HEK293 (cell line): ENCODE measurements around the gene RNASEH2A.

ENCODE experiments used
- CTCF ChIA-PET: fragments of 350-600 bp; formaldehyde crosslinking; extraction: SDS; loops from one replicate; lab custom pipeline; 2021; ENCODE audit warnings: antibody characterized with exemption; lab: Yijun Ruan, JAX
- POLR2A ChIA-PET: fragments of 300-600 bp; formaldehyde crosslinking; extraction: SDS; loops from one replicate; lab custom pipeline; 2020; ENCODE audit warnings: antibody characterized with exemption, inconsistent platforms; lab: Yijun Ruan, JAX
- H3K27ac ChIP-seq: fragments of 200-500 bp; sonication (Bioruptor generic); 2 replicates; pipeline ENCODE4 v1.5.1; 2014; ENCODE audit warnings: low read depth, low read length, control low read depth, inconsistent platforms; ENCODE audit errors: extremely low read depth
- H3K36me3 ChIP-seq, 2 experiments: fragments of 200-500 bp in 1 of 2; sonication (Bioruptor generic) in 1 of 2; 1 replicate in 1 of 2; 2 replicates in 1 of 2; pipeline ENCODE4 v1.5.1; 2014 to 2017; ENCODE audit warnings: inconsistent platforms in 2 of 2, low read length in 2 of 2; ENCODE audit not compliant: control insufficient read depth in 2 of 2, insufficient read depth in 1 of 2
- H3K4me1 ChIP-seq: fragments of 200-500 bp; sonication (Bioruptor generic); 2 replicates; pipeline ENCODE4 v1.5.1; 2014; ENCODE audit warnings: mild to moderate bottlenecking, low read length, inconsistent platforms; ENCODE audit not compliant: control insufficient read depth, insufficient read depth
- H3K4me3 ChIP-seq: 2 replicates; pipeline ENCODE4 v1.5.1; 2011; ENCODE audit warnings: low read depth, mild to moderate bottlenecking, control low read depth, low read length, moderate library complexity
- H3K9me3 ChIP-seq: fragments of 200-500 bp; sonication (Bioruptor generic); 2 replicates; pipeline ENCODE4 v1.5.1; 2014; ENCODE audit warnings: low read depth, low read length, inconsistent platforms; ENCODE audit not compliant: control insufficient read depth, insufficient read depth
- ELK4 ChIP-seq: IDR thresholded peaks from 2 replicates; pipeline ENCODE4 v1.6.1; 2011; ENCODE audit warnings: mild to moderate bottlenecking, low read depth, low read length, borderline replicate concordance
- GFI1B ChIP-seq: fragments of 450-650 bp; formaldehyde crosslinking; IDR thresholded peaks from 2 replicates; pipeline ENCODE4 v1.5.1; 2016; ENCODE audit warnings: missing biosample characterization, missing genetic modification characterization
- GLIS1 ChIP-seq: fragments of 450-650 bp; formaldehyde crosslinking; IDR thresholded peaks from 2 replicates; pipeline ENCODE4 v1.5.1; 2016; ENCODE audit warnings: missing biosample characterization, missing genetic modification characterization
- GLIS2 ChIP-seq: fragments of 450-650 bp; formaldehyde crosslinking; IDR thresholded peaks from 2 replicates; pipeline ENCODE4 v1.5.1; 2016; ENCODE audit warnings: missing biosample characterization, missing genetic modification characterization
- SCRT2 ChIP-seq: fragments of 450-650 bp; formaldehyde crosslinking; IDR thresholded peaks from 2 replicates; pipeline ENCODE4 v1.5.1; 2016; ENCODE audit warnings: missing biosample characterization, missing genetic modification characterization
- ZBTB10 ChIP-seq: fragments of 450-650 bp; formaldehyde crosslinking; IDR thresholded peaks from 2 replicates; pipeline ENCODE4 v1.5.1; 2016; ENCODE audit warnings: missing biosample characterization, missing genetic modification characterization
- ZFP69B ChIP-seq: fragments of 450-650 bp; formaldehyde crosslinking; IDR thresholded peaks from 2 replicates; pipeline ENCODE4 v1.5.1; 2016; ENCODE audit warnings: missing biosample characterization, missing genetic modification characterization
- ZNF148 ChIP-seq: fragments of 450-650 bp; formaldehyde crosslinking; IDR thresholded peaks from 2 replicates; pipeline ENCODE4 v1.5.0; 2017; ENCODE audit warnings: missing biosample characterization, missing genetic modification characterization, borderline replicate concordance
- ZNF2 ChIP-seq: fragments of 450-650 bp; formaldehyde crosslinking; IDR thresholded peaks from 2 replicates; pipeline ENCODE4 v1.5.1; 2016; ENCODE audit warnings: missing biosample characterization, missing genetic modification characterization
- ZNF26 ChIP-seq: fragments of 450-650 bp; formaldehyde crosslinking; IDR thresholded peaks from 2 replicates; pipeline ENCODE4 v1.5.1; 2016; ENCODE audit warnings: missing biosample characterization, missing genetic modification characterization
- ZNF266 ChIP-seq: fragments of 450-650 bp; formaldehyde crosslinking; IDR thresholded peaks from 2 replicates; pipeline ENCODE4 v1.5.1; 2016; ENCODE audit warnings: missing biosample characterization, missing genetic modification characterization, low read depth
- ZNF311 ChIP-seq: fragments of 450-650 bp; formaldehyde crosslinking; IDR thresholded peaks from 2 replicates; pipeline ENCODE4 v1.5.1; 2017; ENCODE audit warnings: missing biosample characterization, missing genetic modification characterization, borderline replicate concordance
- ZNF341 ChIP-seq: fragments of 450-650 bp; formaldehyde crosslinking; IDR thresholded peaks from 2 replicates; pipeline ENCODE4; 2016; ENCODE audit warnings: low read depth, missing biosample characterization, missing genetic modification characterization
- ZNF398 ChIP-seq: fragments of 450-650 bp; formaldehyde crosslinking; IDR thresholded peaks from 2 replicates; pipeline ENCODE4 v1.5.1; 2017; ENCODE audit warnings: missing biosample characterization, missing genetic modification characterization
- ZNF473 ChIP-seq: fragments of 450-650 bp; formaldehyde crosslinking; IDR thresholded peaks from 2 replicates; pipeline ENCODE4 v1.5.1; 2017; ENCODE audit warnings: missing biosample characterization, missing genetic modification characterization
- ZSCAN18 ChIP-seq: fragments of 450-650 bp; formaldehyde crosslinking; IDR thresholded peaks from 2 replicates; pipeline ENCODE4 v1.5.1; 2016; ENCODE audit warnings: missing biosample characterization, missing genetic modification characterization
- ZSCAN4 ChIP-seq: fragments of 450-650 bp; formaldehyde crosslinking; IDR thresholded peaks from 2 replicates; pipeline ENCODE4 v1.5.1; 2017; ENCODE audit warnings: missing biosample characterization, missing genetic modification characterization

The RNASEH2A gene

GRCh38 chr19:12784871-12785430 is 21.4 kb upstream of the RNASEH2A start (continued):
- TF ChIP-seq ZBTB10 (0 out of 2 replicates have a peak, but pooled peaks have one; percentile 9), ZNF473 (tag by site-specific recombination) (0 out of 2 replicates have a peak, but pooled peaks have one; percentile 59), ZNF148 (tag by site-specific recombination) (0 out of 2 replicates have a peak, but pooled peaks have one; percentile 68), ZNF266 (no peak; the same call in 1 of the 2 replicates), ZNF311 (0 out of 2 replicates have a peak, but pooled peaks have one; percentile 40), SCRT2 (tag by site-specific recombination) (peak; percentile 59), ZNF2 (tag by site-specific recombination) (0 out of 2 replicates have a peak, but pooled peaks have one; percentile 39), ZSCAN4 (peak; percentile 76)

- H3K4me1 ChIP-seq: peaks cover 16% of the 10 kb centered on the region
- H3K4me3 ChIP-seq: no peak overlapping the region
- H3K9me3 ChIP-seq: no peaks in the 10 kb centered on the region
- H3K36me3 ChIP-seq: no peaks in the 10 kb centered on the region
- ChIA-PET POLR2A (no interaction called here), CTCF (no interaction called here)
- H3K27ac ChIP-seq: no peak overlapping the region
- TF ChIP-seq ZNF26 (tag by site-specific recombination): no peak
- TF ChIP-seq ZFP69B (tag by site-specific recombination): peak; percentile 32; the same call in 1 of the 2 replicates
- 0 out of 2 replicates have a peak, but pooled peaks have one; percentile 5 for TF ChIP-seq ZNF2 (tag by site-specific recombination)
- TF ChIP-seq ZBTB10: no peak
- TF ChIP-seq GLIS2 (tag by site-specific recombination): peak; percentile 51; the same call in 1 of the 2 replicates
- TF ChIP-seq ZSCAN18 (tag by site-specific recombination): no peak
- peak; percentile 92 for TF ChIP-seq GLIS1
- no peak; the same call in 1 of the 2 replicates for TF ChIP-seq ZNF398
- TF ChIP-seq ZNF341: peak; percentile 64
- TF ChIP-seq GFI1B (tag by site-specific recombination): no peak
- no peak for TF ChIP-seq ELK4
- TF ChIP-seq SCRT2 (tag by site-specific recombination): no peak
These were observed 20.9 kb upstream of the RNASEH2A start for GRCh38 chr19:12785431-12786031.
